ENCODE results near the gene RPS14. TPM values are rescaled to one million over a fixed set of nuclear protein-coding genes. Genes with fewer than 3 reads are reported as not detected.

The RPS14 gene
- total and polyA plus RNA-seq, 2 experiments from 2014 or later, result 1,343 to 1,694 TPM

DNA sequence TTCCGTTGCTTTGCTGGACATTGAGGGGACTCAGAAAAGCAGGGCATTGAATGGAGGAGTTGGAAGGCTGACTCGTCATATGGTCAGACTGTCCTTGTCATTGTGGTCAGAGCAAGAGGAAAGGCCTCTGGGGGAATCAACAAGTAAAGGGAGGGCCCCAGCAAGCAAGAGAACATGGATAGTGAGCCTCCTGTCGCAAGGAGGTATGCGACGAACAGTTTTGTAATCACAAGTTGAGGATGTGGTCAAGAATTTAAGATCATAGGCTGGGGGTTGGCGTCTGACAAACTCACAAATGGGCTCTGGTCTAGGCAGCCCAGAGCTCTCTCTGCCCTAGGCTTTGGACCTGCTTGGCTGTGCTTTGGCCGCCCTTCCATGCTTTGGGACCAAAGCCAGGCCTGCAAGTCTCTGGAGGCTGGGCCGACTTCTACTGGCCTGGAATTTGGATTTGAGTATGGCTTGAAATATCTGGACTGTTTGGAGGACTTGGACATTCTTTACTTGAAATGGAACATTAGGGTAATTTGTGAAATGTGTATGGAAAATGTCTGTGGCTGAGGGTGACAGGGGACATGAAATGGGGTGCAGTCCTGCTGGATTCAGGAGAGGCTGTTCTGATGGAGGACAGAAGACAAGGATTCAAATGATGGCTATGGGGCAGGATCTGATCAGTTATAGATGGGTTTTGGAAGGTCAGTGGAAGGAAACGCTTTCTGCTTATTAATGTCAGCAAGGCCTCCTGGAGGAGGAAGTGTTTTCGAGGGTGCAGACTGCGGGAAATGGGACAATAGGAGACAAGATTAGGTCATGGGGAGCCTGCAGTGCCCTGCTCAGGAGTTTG, 39.2 kb upstream of the RPS14 start:
- TF ChIP-seq EZH2 (IDR thresholded peaks at IDR 0.05; ENCODE audit: insufficient read depth, poor library complexity, severe bottlenecking), result no peak
- no peak for TF ChIP-seq EZH2phosphoT487 (IDR thresholded peaks at IDR 0.05; ENCODE audit: insufficient read depth, low read depth)

DNA sequence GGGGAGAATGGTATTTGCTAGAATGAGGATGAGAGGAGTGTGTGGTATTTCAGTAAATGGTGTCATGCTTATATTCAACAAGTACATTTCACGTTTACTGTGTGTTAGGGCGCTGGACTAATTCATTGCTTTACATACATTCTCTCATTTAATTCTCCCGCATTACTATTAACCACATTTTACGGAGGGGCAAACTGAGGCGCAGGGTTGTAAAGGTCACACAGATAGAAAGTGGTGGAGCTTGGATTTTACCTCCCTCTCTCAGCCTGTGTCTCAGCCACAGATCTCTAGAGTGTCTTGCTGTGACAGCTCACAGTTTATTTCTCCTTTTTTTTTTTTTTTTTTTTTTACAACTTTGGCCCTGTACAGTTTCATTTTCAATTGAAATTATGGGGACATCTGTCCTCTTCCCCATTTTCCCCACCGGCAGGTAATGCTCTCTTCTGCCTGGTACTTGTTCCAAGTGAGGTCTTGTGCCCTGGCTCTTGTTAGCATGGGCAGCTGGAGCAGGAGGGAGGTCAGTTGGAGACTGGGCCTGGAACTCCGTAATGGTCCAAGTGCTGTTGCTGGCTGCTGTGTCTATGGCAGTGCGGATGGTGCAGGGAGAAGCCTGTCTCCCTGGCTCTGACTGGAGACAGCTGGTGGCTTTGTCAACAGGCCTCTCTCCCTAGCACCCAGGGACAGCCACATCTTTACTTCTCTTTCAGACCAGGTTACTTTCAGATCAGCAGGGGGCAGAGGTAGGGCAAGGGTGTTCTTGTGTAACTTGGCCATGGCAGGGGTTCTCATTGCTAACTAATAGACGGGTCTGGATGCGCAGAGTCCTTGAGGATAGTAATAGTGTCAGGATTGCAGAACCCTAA, 37.9 kb upstream of the RPS14 start:
- TF ChIP-seq EZH2 (IDR thresholded peaks at IDR 0.05; ENCODE audit: insufficient read depth, poor library complexity, severe bottlenecking) (no peak), EZH2phosphoT487 (IDR thresholded peaks at IDR 0.05; ENCODE audit: insufficient read depth, low read depth) (no peak)
- in situ Hi-C loops (cut with MboI), result no loop called here
- H3K27ac ChIP-seq, result peak overlapping the region; percentile 88
- no peaks in the 10 kb centered on the region for H4K20me1 ChIP-seq (ENCODE audit: insufficient read depth)
- WGBS, 2 experiments (ENCODE audit: low coverage in 1 of 2, low lambda C conversion rate in 2 of 2, missing lambda C conversion rate in 2 of 2), result 33 to 34% methylated on average over 10 of the region's 10 CpGs
- peaks cover 54% of the 10 kb centered on the region for H3K4me1 ChIP-seq (ENCODE audit: insufficient read depth)
- H3K9ac ChIP-seq, result peak overlapping the region; percentile 93
- peak; percentile 68 for DNase-seq
- no peaks in the 10 kb centered on the region for H3K9me2 ChIP-seq (ENCODE audit: insufficient read depth)
- H3K79me2 ChIP-seq (ENCODE audit: insufficient read depth), result peaks cover 76% of the 10 kb centered on the region
- H2AFZ ChIP-seq, result no peak overlapping the region
- H3K4me2 ChIP-seq (ENCODE audit: unreplicated experiment), result peak overlapping the region; percentile 95
- no peaks in the 10 kb centered on the region for H3K9me3 ChIP-seq (ENCODE audit: low read depth)
- peak overlapping the region; percentile 80 for H3K4me3 ChIP-seq
- H3F3A ChIP-seq (ENCODE audit: insufficient read depth), result peaks cover 58% of the 10 kb centered on the region
- no peaks in the 10 kb centered on the region for H3K27me3 ChIP-seq (replicated peaks; ENCODE audit: insufficient read depth)
- no peaks in the 10 kb centered on the region for H3K36me3 ChIP-seq (ENCODE audit: low read depth)

More for the DNA sequence above, 39.2 kb upstream of the RPS14 start:
- H3K27ac ChIP-seq, result peak overlapping the region; percentile 88
- peak overlapping the region; percentile 80 for H3K4me3 ChIP-seq
- DNase-seq, result peak; percentile 82
- 10 to 15% methylated on average over 11 of the region's 11 CpGs for WGBS, 2 experiments (ENCODE audit: low coverage in 1 of 2, low lambda C conversion rate in 2 of 2, missing lambda C conversion rate in 2 of 2)
- peak overlapping the region; percentile 95 for H3K4me2 ChIP-seq (ENCODE audit: unreplicated experiment)
- H3F3A ChIP-seq (ENCODE audit: insufficient read depth), result peaks cover 69% of the 10 kb centered on the region
- peaks cover 66% of the 10 kb centered on the region for H3K4me1 ChIP-seq (ENCODE audit: insufficient read depth)
- H4K20me1 ChIP-seq (ENCODE audit: insufficient read depth), result no peaks in the 10 kb centered on the region
- peaks cover 89% of the 10 kb centered on the region for H3K79me2 ChIP-seq (ENCODE audit: insufficient read depth)
- H3K9me3 ChIP-seq (ENCODE audit: low read depth), result no peaks in the 10 kb centered on the region
- no peaks in the 10 kb centered on the region for H3K9me2 ChIP-seq (ENCODE audit: insufficient read depth)
- no peaks in the 10 kb centered on the region for H3K27me3 ChIP-seq (replicated peaks; ENCODE audit: insufficient read depth)
- in situ Hi-C loops (cut with MboI), result no loop called here
- no peaks in the 10 kb centered on the region for H3K36me3 ChIP-seq (ENCODE audit: low read depth)
- H3K9ac ChIP-seq, result peak overlapping the region; percentile 93
- no peak overlapping the region for H2AFZ ChIP-seq

GRCh38 chr5:150486402-150487198, 37.1 kb upstream of the RPS14 start:
- Histone ChIP-seq H3K27me3 (replicated peaks; ENCODE audit: insufficient read depth) (no peaks in the 10 kb centered on the region), H3K36me3 (ENCODE audit: low read depth) (no peaks in the 10 kb centered on the region), H4K20me1 (ENCODE audit: insufficient read depth) (no peaks in the 10 kb centered on the region), H3K9me2 (ENCODE audit: insufficient read depth) (no peaks in the 10 kb centered on the region), H3K9ac (peak overlapping the region; percentile 93), H3K4me1 (ENCODE audit: insufficient read depth) (peaks cover 46% of the 10 kb centered on the region), H3K4me3 (peak overlapping the region; percentile 80), H3K4me2 (ENCODE audit: unreplicated experiment) (peak overlapping the region; percentile 95), H3K27ac (peak overlapping the region; percentile 88), H2AFZ (peak overlapping the region; percentile 25; the same call in 1 of the 2 replicates), H3F3A (ENCODE audit: insufficient read depth) (peaks cover 49% of the 10 kb centered on the region), H3K79me2 (ENCODE audit: insufficient read depth) (peaks cover 68% of the 10 kb centered on the region), H3K9me3 (ENCODE audit: low read depth) (no peaks in the 10 kb centered on the region)
- in situ Hi-C loops (cut with MboI), result no loop called here
- peak; percentile 70 for DNase-seq
- TF ChIP-seq EZH2 (IDR thresholded peaks at IDR 0.05; ENCODE audit: insufficient read depth, poor library complexity, severe bottlenecking) (no peak), EZH2phosphoT487 (IDR thresholded peaks at IDR 0.05; ENCODE audit: insufficient read depth, low read depth) (no peak)
- 0 to 1% methylated on average over 23 to 53 of the region's 60 CpGs for WGBS, 2 experiments (ENCODE audit: low coverage in 1 of 2, low lambda C conversion rate in 2 of 2, missing lambda C conversion rate in 2 of 2)
